Activated CD8-positive, alpha-beta memory T cell treated with anti-CD3 and anti-CD28 coated beads, Interleukin-2, amount 50 U/mL, for 1 hour (primary cell): ENCODE results near the gene ZRANB2.

Source experiments
- DNase-seq: peaks from one replicate; pipeline ENCODE4 v3.0.0-alpha.2; 2020; ENCODE audit errors: extremely low read depth

Gene ZRANB2

GRCh38 chr1:71027991-71028390, 52.8 kb downstream of the ZRANB2 start:
- DNase-seq, result no peak

DNA sequence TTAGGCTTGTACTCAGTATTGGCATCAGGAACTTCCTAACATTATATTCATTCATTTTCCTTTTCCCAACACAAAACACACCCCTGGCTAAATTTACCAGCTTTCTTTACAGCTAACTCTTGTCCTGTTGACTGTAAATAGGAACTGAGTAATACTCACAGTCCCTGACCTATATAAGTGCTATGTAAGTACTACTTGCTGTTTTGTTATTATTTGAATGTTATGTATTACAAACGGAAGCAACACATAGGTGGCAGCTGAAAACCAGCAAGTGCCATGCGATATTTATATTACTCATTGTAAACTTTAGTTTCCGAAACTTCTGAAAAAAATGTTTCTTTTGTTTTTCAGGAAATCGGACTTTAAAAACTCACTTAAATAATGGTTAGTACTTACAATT, 54.7 kb downstream of the ZRANB2 start:
- no peak for DNase-seq

- no peak for DNase-seq
Measured at GRCh38 chr1:71023515-71023914, 57.3 kb downstream of the ZRANB2 start.

- DNase-seq, result no peak
Measured at GRCh38 chr1:71019233-71019969, 61.4 kb downstream of the ZRANB2 start.

- no peak for DNase-seq
Measured at GRCh38 chr1:71018791-71019190, 62.0 kb downstream of the ZRANB2 start.

- no peak for DNase-seq
Measured at GRCh38 chr1:71015745-71016144, 65.1 kb downstream of the ZRANB2 start.

GRCh38 chr1:71014178-71014579, 66.7 kb downstream of the ZRANB2 start:
- no peak for DNase-seq
